K562 (cell line): Measurements from ENCODE around the gene STAT6. TPM values are rescaled to one million over a fixed set of nuclear protein-coding genes. Genes with fewer than 3 reads are reported as not detected.

Experiments used
- E2F1 ChIP-seq: sonication (generic); formaldehyde crosslinking; IDR thresholded peaks from 2 replicates; pipeline ENCODE4 v1.8.1; 2023; ENCODE audit warnings: mild to moderate bottlenecking, missing genetic modification reagents, moderate library complexity
- ILF3 ChIP-seq: fragments of 450-650 bp; IDR thresholded peaks from 2 replicates; pipeline ENCODE4 v1.6.1; 2018; ENCODE audit warnings: antibody characterized with exemption, mild to moderate bottlenecking, moderate library complexity, borderline replicate concordance
- KLF13 ChIP-seq: fragments of 450-650 bp; IDR thresholded peaks from 2 replicates; pipeline ENCODE4 v1.6.1; 2016; ENCODE audit warnings: missing genetic modification characterization, low read depth, mild to moderate bottlenecking, missing compliant biosample characterization, moderate library complexity, borderline replicate concordance
- NCOA2 ChIP-seq, 2 experiments: fragments of 450-650 bp; IDR thresholded peaks; 2 replicates each; pipeline ENCODE4 v1.6.1; 2018; ENCODE audit warnings: mild to moderate bottlenecking in 2 of 2, moderate library complexity in 1 of 2; ENCODE audit not compliant: partially characterized antibody in 2 of 2
- NCOA4 ChIP-seq: fragments of 450-650 bp; IDR thresholded peaks from 2 replicates; pipeline ENCODE4 v1.6.1; 2018; ENCODE audit warnings: mild to moderate bottlenecking; ENCODE audit not compliant: partially characterized antibody
- NFE2 ChIP-seq: IDR thresholded peaks from 2 replicates; pipeline ENCODE4 v1.6.1; 2014; ENCODE audit warnings: antibody characterized with exemption, low read depth
- PATZ1 ChIP-seq: fragments of 250-450 bp; sonication (Bioruptor Pico); IDR thresholded peaks from 2 replicates; pipeline ENCODE4 v1.5.0; 2020; ENCODE audit warnings: mild to moderate bottlenecking, borderline replicate concordance
- PML ChIP-seq: IDR thresholded peaks from 2 replicates; pipeline ENCODE4 v1.6.1; 2012; ENCODE audit warnings: low read length, inconsistent platforms
- POLR2B ChIP-seq: fragments of 450-650 bp; IDR thresholded peaks from 2 replicates; pipeline ENCODE4 v1.6.1; 2018; ENCODE audit warnings: low read depth; ENCODE audit not compliant: partially characterized antibody
- PTTG1 ChIP-seq: fragments of 450-650 bp; IDR thresholded peaks from 2 replicates; pipeline ENCODE4 v1.6.1; 2016; ENCODE audit warnings: low read depth, mild to moderate bottlenecking, missing genetic modification characterization, missing compliant biosample characterization
- SAFB ChIP-seq: fragments of 200-400 bp; formaldehyde crosslinking; IDR thresholded peaks from 2 replicates; pipeline ENCODE4 v1.6.1; 2017; ENCODE audit warnings: low read depth, low read length, borderline replicate concordance
- SIN3A ChIP-seq, 2 experiments: fragments of 150-350 bp in 1 of 2; IDR thresholded peaks; 2 replicates each; pipeline ENCODE4 v1.6.1; 2011 to 2016; ENCODE audit warnings: borderline replicate concordance in 2 of 2, low read depth in 2 of 2, low read length in 2 of 2, mild to moderate bottlenecking in 2 of 2, moderate library complexity in 2 of 2; ENCODE audit not compliant: control insufficient read depth in 1 of 2
- SMARCE1 ChIP-seq: fragments of 450-650 bp; IDR thresholded peaks from 2 replicates; pipeline ENCODE4 v1.7.1; 2016; ENCODE audit warnings: mild to moderate bottlenecking
- STAT6 ChIP-seq: sonication (generic); formaldehyde crosslinking; IDR thresholded peaks from 2 replicates; pipeline ENCODE4 v1.8.1; 2023; ENCODE audit warnings: mild to moderate bottlenecking, missing genetic modification reagents
- TFAM ChIP-seq: fragments of 250-450 bp; sonication (Bioruptor Pico); conservative IDR thresholded peaks from 2 replicates; pipeline ENCODE4 v1.5.0; 2021; ENCODE audit warnings: mild to moderate bottlenecking, moderate library complexity
- XRCC3 ChIP-seq: fragments of 450-650 bp; IDR thresholded peaks from 2 replicates; pipeline ENCODE4 v1.6.1; 2017; ENCODE audit warnings: mild to moderate bottlenecking, moderate library complexity
- ZBTB5 ChIP-seq: fragments of 450-650 bp; IDR thresholded peaks from 2 replicates; pipeline ENCODE4 v1.6.1; 2017; ENCODE audit warnings: antibody characterized with exemption
- ZFP36 ChIP-seq: fragments of 150-350 bp; IDR thresholded peaks from 2 replicates; pipeline ENCODE4 v1.6.1; 2018; ENCODE audit warnings: low read length, low read depth; ENCODE audit not compliant: partially characterized antibody
- ZNF24 ChIP-seq: fragments of 450-650 bp; IDR thresholded peaks from 2 replicates; pipeline ENCODE4 v1.6.1; 2016
- polyA plus RNA-seq, 8 experiments: library from polyadenylated mRNA; depleted of rRNA in 4 of 8; stranded (reverse) in 5 of 8; unstranded in 3 of 8; fragments of >200 nt; fragmentation: Nextera tagmentation in 2 of 8; fragmentation: Illumina TruSeq in 1 of 8; extraction: Ambion mirVana in 2 of 8; extraction: Trizol in 1 of 8; gene quantifications; 2 replicates each; pipeline versions ENCODE4 v1.2.1 to v1.2.3, GENCODE V29; 2011 to 2014; ENCODE audit warnings: inconsistent platforms in 1 of 8, missing spikeins in 1 of 8
- total RNA-seq, 7 experiments: library from RNA; depleted of rRNA in 6 of 7; stranded (reverse); fragments of >200 nt in 6 of 7; fragmentation: Illumina TruSeq in 2 of 7; extraction: Trizol in 2 of 7; gene quantifications; 2 replicates each; pipeline versions ENCODE4 v1.2.1 to v1.2.3, GENCODE V29; 2011 to 2021; ENCODE audit warnings: low replicate concordance in 1 of 7

STAT6 gene
- total and polyA plus RNA-seq, 9 of the 15 experiments (the other 6 are each of a cell fraction or from before 2014, with no cell fraction given) = 2.4 to 49.5 (median 26.5) TPM

DNA sequence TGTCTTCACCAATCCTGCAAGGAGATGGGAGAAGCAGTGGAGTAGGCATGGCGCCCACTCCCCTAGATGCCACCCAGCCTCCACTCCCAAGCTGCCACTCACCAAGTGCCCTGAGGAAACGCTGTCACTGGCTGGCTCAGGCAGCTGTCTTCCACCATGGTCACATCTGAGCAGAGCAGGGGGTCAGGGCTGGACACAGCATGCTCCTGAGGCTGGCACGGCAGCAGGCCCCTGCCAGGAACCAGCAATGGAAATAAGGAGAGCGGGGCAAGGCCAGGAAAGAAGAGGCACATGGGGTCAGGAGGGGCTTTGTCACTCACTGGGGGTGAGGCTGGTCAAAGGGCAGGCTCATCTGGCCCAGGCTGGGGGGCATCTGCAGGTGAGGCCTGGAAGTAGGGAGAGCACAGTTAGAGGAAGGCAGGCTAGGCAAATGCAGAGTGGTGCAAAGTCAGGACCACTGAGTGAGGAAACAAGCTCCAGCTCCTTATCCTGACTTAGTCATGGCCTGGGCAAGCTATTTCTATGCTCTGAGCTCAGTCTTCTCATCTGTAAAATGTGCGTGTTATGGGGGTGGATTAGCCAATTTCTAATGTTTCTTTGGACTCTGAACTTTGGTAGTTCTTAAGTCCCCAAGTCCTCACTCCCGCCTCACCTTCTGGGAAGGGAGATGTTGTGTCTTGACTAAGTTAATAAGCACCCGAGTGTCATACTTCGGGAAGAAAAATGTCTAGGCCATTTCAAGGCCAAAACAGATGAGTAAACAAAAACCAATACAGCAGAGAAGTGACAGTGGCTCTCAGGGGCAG, 14.2 kb downstream of the STAT6 start (continued):
- TF ChIP-seq PATZ1 (no peak), NFE2 (0 out of 2 replicates have a peak, but pooled peaks have one; percentile 1), E2F1 (CRISPR knock-in tag) (no peak), ILF3 (no peak), XRCC3 (no peak), STAT6 (peak; percentile 100), NCOA4 (no peak), PTTG1 (tag) (no peak), NCOA2 (IDR thresholded peaks at IDR 0.05; ENCODE audit: partially characterized antibody in 2 of 2) (no peak), TFAM (no peak), KLF13 (tag) (no peak), SAFB (no peak), PML (no peak), ZFP36 (no peak), ZBTB5 (no peak), SIN3A (IDR thresholded peaks at IDR 0.05; ENCODE audit: borderline replicate concordance in 2 of 2, control insufficient read depth in 1 of 2, low read depth in 2 of 2, low read length in 2 of 2) (no peak), SMARCE1 (no peak), POLR2B (no peak), ZNF24 (no peak)
